GM12891 (cell line): ENCODE data around the gene DAB1.

Experiments used
- POLR2A ChIP-seq: IDR thresholded peaks from 2 replicates; pipeline ENCODE4 v1.6.1; 2011; ENCODE audit warnings: low read depth, low read length, control low read depth
- POU2F2 ChIP-seq: IDR thresholded peaks from 2 replicates; pipeline ENCODE4 v1.6.1; 2011; ENCODE audit warnings: low read depth, mild to moderate bottlenecking, control low read depth, low read length, moderate library complexity
- SPI1 ChIP-seq: IDR thresholded peaks from 2 replicates; pipeline ENCODE4 v1.6.1; 2011; ENCODE audit warnings: low read depth, low read length, control low read depth

GRCh38 chr1:57210881-57211280, 213.0 kb downstream of the DAB1 start:
- TF ChIP-seq SPI1 (no peak), POLR2A (no peak), POU2F2 (no peak)
